Heart right ventricle (tissue), 16 donors: ENCODE measurements around the gene GLT6D1. TPM values are rescaled to one million over a fixed set of nuclear protein-coding genes. Genes with fewer than 3 reads are reported as not detected.

Experiments
- ATAC-seq, 8 donors: fragments of 200-7000 bp; cut with Tn5 transposase; one replicate each; pipeline ENCODE4 v1.9.1; 2020; ENCODE audit warnings: mild to moderate bottlenecking in 8 of 8, moderate library complexity in 8 of 8, moderate number of reproducible peaks in 1 of 8
- DNase-seq, 2 donors: peaks; one replicate each; pipeline ENCODE4 v3.0.0-alpha.2; 2020
- H3K27ac ChIP-seq, 10 donors: fragments of 200-600 bp; sonication (generic) in 2 of 10; one replicate each; pipeline versions ENCODE4 v1.5.0 to v1.8.0; 2020 to 2022; ENCODE audit warnings: mild to moderate bottlenecking in 3 of 10
- H3K27me3 ChIP-seq, 7 donors: fragments of 200-600 bp; one replicate each; pipeline ENCODE4 v1.8.0; 2021 to 2022; ENCODE audit warnings: mild to moderate bottlenecking in 2 of 7
- H3K36me3 ChIP-seq, 9 donors: fragments of 200-600 bp; sonication (generic) in 1 of 9; one replicate each; pipeline versions ENCODE4 v1.5.0 to v1.8.0; 2020 to 2022; ENCODE audit warnings: mild to moderate bottlenecking in 2 of 9
- H3K4me1 ChIP-seq, 9 donors: fragments of 200-600 bp; sonication (generic) in 1 of 9; one replicate each; pipeline versions ENCODE4 v1.5.0 to v1.8.0; 2020 to 2022; ENCODE audit warnings: mild to moderate bottlenecking in 4 of 9
- H3K4me3 ChIP-seq, 10 donors: fragments of 200-600 bp; sonication (generic) in 2 of 10; one replicate each; pipeline versions ENCODE4 v1.5.0 to v1.8.0; 2020 to 2022; ENCODE audit warnings: mild to moderate bottlenecking in 7 of 10, moderate library complexity in 2 of 10
- H3K9me3 ChIP-seq, 11 donors: fragments of 200-600 bp in 10 of 11; sonication (generic) in 2 of 11; one replicate each; pipeline versions ENCODE4 v1.5.0 to v1.8.0; 2013 to 2022; ENCODE audit warnings: mild to moderate bottlenecking in 2 of 11, control low read depth in 1 of 11, moderate library complexity in 1 of 11
- CTCF ChIP-seq, 9 donors: fragments of 200-600 bp; sonication (generic) in 2 of 9; IDR thresholded peaks; one replicate each; pipeline versions ENCODE4 v1.5.0 to v1.8.0; 2021 to 2022; ENCODE audit warnings: antibody characterized with exemption in 9 of 9, mild to moderate bottlenecking in 5 of 9, moderate library complexity in 1 of 9
- WGBS, 2 donors: extraction: QIAGEN DNeasy Blood & Tissue Kit; methylation state at CpG; one replicate each; pipeline ENCODE4 v1.1.7; 2013; ENCODE audit warnings: inconsistent platforms in 1 of 2; 5-methylcytosine and 5-hydroxymethylcytosine counted together
- intact Hi-C, 10 donors: fragments of 100-400 bp; cut with DNase I; formaldehyde crosslinking; loops; one replicate each; pipeline versions ENCODE4 v1.11.1 to v1.14.2; 2022
- polyA plus RNA-seq, 2 donors: library from polyadenylated mRNA; stranded (reverse); fragments of 200-250 nt; gene quantifications; one replicate each; pipeline ENCODE4 v1.2.3, GENCODE V29; 2013
- total RNA-seq, 10 donors: library from RNA; stranded (reverse); fragmentation: NEBNext Ultra II Directional in 3 of 10; extraction: Animal tissue kit (Norgen Biotek cat#: 25700) in 3 of 10; gene quantifications; one replicate each; pipeline versions ENCODE4 v1.2.1 to v1.2.4, GENCODE V29; 2021 to 2023
- donor health status: Arrhythmogenic right ventricular cardiomyopathy.
- donor health status: ischemic (EF 13 %, LVEDD 7.1; RV severe dilation, severe dysfunction).
- donor health status: healthy with polysubstance abuse.
- donor health status: DM: no; HTN: yes; CAD: no.
- donor health status: DM: no; HTN: no; CAD: no.
- donor health status: ischemic (EF 25% LVEDD 6.9; RV normal size, moderate dysfunction).
- donor health status: ischemic (EF 25% LVEDD 5.7; RV mildly dilated, moderate dysfunction).
- donor health status: healthy.
- donor health status: DM: yes; HTN: yes; CAD: no.
- donor health status: Ischemic cardiomyopathy.
- donor health status: ischemic (EF 35%, LVEDD 5.7; RV mildly dilated, moderate dysfunction).
- donor health status: nonischemic (EF 11% LVEDD 7.7; RV severe dilation, severe dysfunction).
- donor health status: DM: yes; HTN: yes; CAD: no.
- donor health status: PGD.
- donor health status: ischemic (EF 29% LVEDD 5.4; RV normal size, mild dysfunction).
- donor health status: nonischemic (EF 23%, LVEDD 6.1; RV moderate dilation, normal function).

Gene GLT6D1
- total and polyA plus RNA-seq, 12 donors = not detected

- Histone ChIP-seq H3K9me3 (no peaks in the 10 kb centered on the region), H3K4me3 (no peak overlapping the region), H3K27ac (no peak overlapping the region), H3K36me3 (no peaks in the 10 kb centered on the region), H3K27me3 (peaks cover 0 to 49% (median 37%) of the 10 kb centered on the region in 7 donors), H3K4me1 (no peaks in the 10 kb centered on the region)
- TF ChIP-seq CTCF (IDR thresholded peaks at IDR 0.05) = no peak
- 68 to 71% methylated on average over 14 to 15 of the region's 15 CpGs for WGBS, 2 donors
- no peak for ATAC-seq
- no peak for DNase-seq
- intact Hi-C loops = no loop called here
Measured at GRCh38 chr9:135683401-135684034, 44.2 kb upstream of the GLT6D1 start.

GRCh38 chr9:135681161-135681560, 41.8 kb upstream of the GLT6D1 start:
- Histone ChIP-seq H3K4me1 (no peaks in the 10 kb centered on the region), H3K27me3 (peaks cover 0 to 44% (median 36%) of the 10 kb centered on the region in 7 donors), H3K36me3 (no peaks in the 10 kb centered on the region), H3K27ac (no peak overlapping the region), H3K4me3 (no peak overlapping the region), H3K9me3 (no peaks in the 10 kb centered on the region)
- ATAC-seq (no peak), DNase-seq (no peak)
- no peak for TF ChIP-seq CTCF (IDR thresholded peaks at IDR 0.05)
- intact Hi-C loops = no loop called here
- 88 to 89% methylated on average over 5 of the region's 5 CpGs for WGBS, 2 donors

GRCh38 chr9:135680056-135680455, 40.7 kb upstream of the GLT6D1 start:
- ATAC-seq (no peak), DNase-seq (no peak)
- intact Hi-C loops = no loop called here
- TF ChIP-seq CTCF (IDR thresholded peaks at IDR 0.05) = no peak
- 68 to 71% methylated on average over 16 of the region's 16 CpGs for WGBS, 2 donors
- no peaks in the 10 kb centered on the region for H3K9me3 ChIP-seq
- no peak overlapping the region for H3K27ac ChIP-seq
- no peaks in the 10 kb centered on the region for H3K4me1 ChIP-seq
- H3K27me3 ChIP-seq = peaks cover 0 to 40% (median 30%) of the 10 kb centered on the region in 7 donors
- no peaks in the 10 kb centered on the region for H3K36me3 ChIP-seq
- no peak overlapping the region for H3K4me3 ChIP-seq

- Histone ChIP-seq H3K27ac (no peak overlapping the region), H3K4me3 (no peak overlapping the region), H3K4me1 (no peaks in the 10 kb centered on the region), H3K9me3 (no peaks in the 10 kb centered on the region), H3K27me3 (peaks cover 0 to 26% (median 15%) of the 10 kb centered on the region in 7 donors), H3K36me3 (no peaks in the 10 kb centered on the region)
- peak in 1 of 8 donors; percentile 24 for ATAC-seq
- no peak for DNase-seq
- intact Hi-C loops = no loop called here
- WGBS, 2 donors = 90 to 92% methylated on average over 20 of the region's 20 CpGs
- no peak for TF ChIP-seq CTCF (IDR thresholded peaks at IDR 0.05)
Measured at GRCh38 chr9:135678236-135679017, 39.1 kb upstream of the GLT6D1 start.
